ENCODE data around the gene NAT9. TPM values are rescaled to one million over a fixed set of nuclear protein-coding genes. Genes with fewer than 3 reads are reported as not detected.

Gene NAT9, protein sequence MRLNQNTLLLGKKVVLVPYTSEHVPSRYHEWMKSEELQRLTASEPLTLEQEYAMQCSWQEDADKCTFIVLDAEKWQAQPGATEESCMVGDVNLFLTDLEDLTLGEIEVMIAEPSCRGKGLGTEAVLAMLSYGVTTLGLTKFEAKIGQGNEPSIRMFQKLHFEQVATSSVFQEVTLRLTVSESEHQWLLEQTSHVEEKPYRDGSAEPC
- total RNA-seq, result 10 to 100 TPM; 41.4 to 78.8 (median 56.9) TPM
- 10 to 100 TPM; 16.8 to 37.9 TPM for polyA plus RNA-seq
- 35.0 reads per million, percentile 63 among the genes with 10 or more reads in this experiment for total RNA-seq

GRCh38 chr17:74776044-74776962 lies at the start of gene NAT9:
Gene NAT9 (minus strand): TSS chr17:74776345. CDS start chr17:74775698, 647 bp downstream.
- peak within 1 kb of the TSS; percentile 91 to 99 (median 96) for H3K27ac Mint-ChIP-seq

DNA sequence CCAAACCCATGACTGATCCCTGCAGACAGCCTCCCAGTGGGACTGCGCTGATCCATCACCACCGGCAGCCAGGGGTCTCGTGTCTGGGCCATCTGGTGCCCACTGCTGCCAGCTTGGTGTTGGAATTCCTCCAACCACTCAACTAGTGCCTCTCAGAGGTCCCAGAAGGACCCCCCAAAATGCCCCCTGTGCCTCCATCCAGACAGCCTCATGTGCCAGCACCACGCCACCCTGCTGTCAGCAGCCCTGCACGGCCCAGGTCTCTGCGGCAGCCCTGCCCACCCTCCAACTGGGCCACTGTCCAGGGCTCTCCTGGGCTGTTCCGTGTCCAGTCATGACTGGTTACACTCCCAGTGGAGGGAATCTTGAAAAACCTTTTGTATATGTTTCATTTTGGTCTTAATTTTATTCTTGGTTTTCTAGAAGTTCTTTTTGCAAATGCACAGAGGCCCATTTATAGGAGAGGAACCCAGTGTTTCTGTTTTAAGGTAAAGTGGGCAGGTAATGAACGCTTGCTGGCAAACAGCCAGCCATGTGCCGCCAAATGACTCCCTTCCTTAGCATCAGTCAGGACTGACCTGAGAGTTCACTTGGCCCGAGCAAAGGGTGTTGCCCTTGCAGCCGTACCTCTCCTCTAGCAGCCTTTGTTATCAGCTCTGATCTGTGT lies 48.9 kb upstream of the NAT9 start:
- Mint-ChIP-seq H3K27ac (no peak overlapping the region), H3K9me3 (no peaks in the 10 kb centered on the region), H3K4me3 (no peak overlapping the region), H3K4me1 (peaks cover 0 to 4% (median 0%) of the 10 kb centered on the region in 7 donors), H3K36me3 (peaks cover 0 to 49% (median 0%) of the 10 kb centered on the region in 5 donors), H3K27me3 (no peaks in the 10 kb centered on the region)
- DNase-seq, result no peak
- Histone ChIP-seq H3K4me3 (ENCODE audit: low read length) (no peak overlapping the region), H3K27ac (ENCODE audit: low read depth, low read length) (no peak overlapping the region), H3K27me3 (ENCODE audit: control insufficient read depth in 2 of 2, insufficient read depth in 2 of 2, low read length in 2 of 2) (no peaks in the 10 kb centered on the region), H3K9me3 (ENCODE audit: control insufficient read depth in 2 of 3, low read length in 3 of 3) (no peaks in the 10 kb centered on the region), H3K4me1 (ENCODE audit: control insufficient read depth in 2 of 2, insufficient read depth in 2 of 2, low read length in 2 of 2) (no peaks in the 10 kb centered on the region), H3K36me3 (ENCODE audit: control insufficient read depth in 2 of 3, insufficient read depth in 3 of 3, low read length in 3 of 3) (peaks cover 0 to 84% (median 0%) of the 10 kb centered on the region in 3 experiments)
- ATAC-seq, result no peak
- intact Hi-C loops (cut with micrococcal nuclease), result no loop called here
- ChIA-PET POLR2A (no interaction called here), CTCF (no interaction called here)

More at GRCh38 chr17:74776044-74776962, at the start of gene NAT9:
- Histone ChIP-seq H3K27ac (ENCODE audit: low read depth, low read length) (peak within 1 kb of the TSS; percentile 78), H3K4me1 (ENCODE audit: control insufficient read depth in 2 of 2, insufficient read depth in 2 of 2, low read length in 2 of 2) (peaks cover 49 to 51% of the 10 kb centered on the region in 2 donors), H3K36me3 (ENCODE audit: control insufficient read depth in 2 of 3, insufficient read depth in 3 of 3, low read length in 3 of 3) (peaks cover under 1 to 27% (median 4%) of the 10 kb centered on the region in 3 experiments), H3K9me3 (ENCODE audit: control insufficient read depth in 2 of 3, low read length in 3 of 3) (no peaks in the 10 kb centered on the region), H3K27me3 (ENCODE audit: control insufficient read depth in 2 of 2, insufficient read depth in 2 of 2, low read length in 2 of 2) (no peaks in the 10 kb centered on the region), H3K4me3 (ENCODE audit: low read length) (peak within 1 kb of the TSS; percentile 91)
- ATAC-seq, result peak; percentile 86
- ChIA-PET CTCF (interaction anchor here (0.8 to 11.7 kb wide), 9 partner anchors 15 to 120 kb away, joined by 3 to 165 read pairs (median 13); partner anchors contain the start of gene RAB37), POLR2A (interaction anchor here (0.6 to 16.9 kb wide), 11 partner anchors 11 to 485 kb away, joined by 3 to 372 read pairs (median 3); partner anchors contain the start of genes FDXR, GGA3, MRPS7 and NHERF1)
- intact Hi-C loops (cut with micrococcal nuclease), result loop anchor here (1.0 kb wide), 3 partner anchors 15 to 97 kb away; partner anchors contain the start of gene NHERF1 (in 2 of the 2)
- peak; percentile 95 to 100 (median 98) for DNase-seq
- Mint-ChIP-seq H3K4me3 (peak within 1 kb of the TSS; percentile 96 to 100 (median 98)), H3K9me3 (peaks cover 0 to 2% (median 0%) of the 10 kb centered on the region in 11 donors), H3K4me1 (peaks cover 32 to 76% (median 66%) of the 10 kb centered on the region in 7 donors), H3K27me3 (no peaks in the 10 kb centered on the region), H3K36me3 (peaks cover 0 to 24% (median 9%) of the 10 kb centered on the region in 5 donors)

DNA sequence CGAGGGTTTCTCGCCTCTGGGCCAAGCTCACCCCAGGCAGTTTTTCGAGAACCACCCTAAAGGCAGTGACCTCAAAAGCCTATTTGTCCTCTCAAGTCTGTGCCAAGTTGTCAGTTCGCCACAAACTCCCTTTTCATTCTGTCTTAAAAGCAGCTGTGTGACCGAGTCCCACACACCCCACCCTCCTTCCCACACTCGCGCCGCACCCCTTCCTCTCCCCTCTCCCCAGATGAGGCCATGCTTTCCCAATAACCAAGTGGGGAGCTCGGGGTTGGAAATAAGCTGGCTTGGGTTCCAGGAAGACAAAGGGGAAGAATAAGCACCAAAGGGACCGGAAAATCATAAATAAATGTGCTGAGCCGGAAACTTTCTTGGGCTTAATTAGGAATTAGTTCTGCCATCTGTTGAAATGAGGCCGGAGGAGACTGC lies 46.8 kb upstream of the NAT9 start:
- no peak overlapping the region for H3K27ac Mint-ChIP-seq
- no peak overlapping the region for H3K4me3 Mint-ChIP-seq
- ChIA-PET CTCF (no interaction called here), POLR2A (no interaction called here)
- no peaks in the 10 kb centered on the region for H3K9me3 Mint-ChIP-seq
- H3K27me3 Mint-ChIP-seq, result no peaks in the 10 kb centered on the region
- ATAC-seq (no peak), DNase-seq (no peak)
- Histone ChIP-seq H3K9me3 (ENCODE audit: control insufficient read depth in 2 of 3, low read length in 3 of 3) (no peaks in the 10 kb centered on the region), H3K27me3 (ENCODE audit: control insufficient read depth in 2 of 2, insufficient read depth in 2 of 2, low read length in 2 of 2) (no peaks in the 10 kb centered on the region), H3K27ac (ENCODE audit: low read depth, low read length) (no peak overlapping the region), H3K36me3 (ENCODE audit: control insufficient read depth in 2 of 3, insufficient read depth in 3 of 3, low read length in 3 of 3) (peaks cover 0 to 86% (median 3%) of the 10 kb centered on the region in 3 experiments), H3K4me1 (ENCODE audit: control insufficient read depth in 2 of 2, insufficient read depth in 2 of 2, low read length in 2 of 2) (no peaks in the 10 kb centered on the region), H3K4me3 (ENCODE audit: low read length) (no peak overlapping the region)
- peaks cover 0 to 5% (median 0%) of the 10 kb centered on the region in 7 donors for H3K4me1 Mint-ChIP-seq
- intact Hi-C loops (cut with micrococcal nuclease), result no loop called here
- peaks cover 0 to 56% (median 0%) of the 10 kb centered on the region in 5 donors for H3K36me3 Mint-ChIP-seq

- ATAC-seq (no peak), DNase-seq (no peak)
- Mint-ChIP-seq H3K4me3 (no peak overlapping the region), H3K27me3 (no peaks in the 10 kb centered on the region), H3K36me3 (peaks cover 0 to 61% (median 0%) of the 10 kb centered on the region in 5 donors), H3K4me1 (peaks cover 0 to 5% (median 0%) of the 10 kb centered on the region in 7 donors), H3K27ac (no peak overlapping the region), H3K9me3 (no peaks in the 10 kb centered on the region)
- Histone ChIP-seq H3K9me3 (ENCODE audit: control insufficient read depth in 2 of 3, low read length in 3 of 3) (no peaks in the 10 kb centered on the region), H3K36me3 (ENCODE audit: control insufficient read depth in 2 of 3, insufficient read depth in 3 of 3, low read length in 3 of 3) (peaks cover 0 to 86% (median 3%) of the 10 kb centered on the region in 3 experiments), H3K4me1 (ENCODE audit: control insufficient read depth in 2 of 2, insufficient read depth in 2 of 2, low read length in 2 of 2) (no peaks in the 10 kb centered on the region), H3K4me3 (ENCODE audit: low read length) (no peak overlapping the region), H3K27ac (ENCODE audit: low read depth, low read length) (no peak overlapping the region), H3K27me3 (ENCODE audit: control insufficient read depth in 2 of 2, insufficient read depth in 2 of 2, low read length in 2 of 2) (no peaks in the 10 kb centered on the region)
- intact Hi-C loops (cut with micrococcal nuclease), result no loop called here
- POLR2A ChIA-PET, result no interaction called here
- CTCF ChIA-PET, result no interaction called here
Observed at GRCh38 chr17:74822335-74822938, 46.3 kb upstream of the NAT9 start.

DNA sequence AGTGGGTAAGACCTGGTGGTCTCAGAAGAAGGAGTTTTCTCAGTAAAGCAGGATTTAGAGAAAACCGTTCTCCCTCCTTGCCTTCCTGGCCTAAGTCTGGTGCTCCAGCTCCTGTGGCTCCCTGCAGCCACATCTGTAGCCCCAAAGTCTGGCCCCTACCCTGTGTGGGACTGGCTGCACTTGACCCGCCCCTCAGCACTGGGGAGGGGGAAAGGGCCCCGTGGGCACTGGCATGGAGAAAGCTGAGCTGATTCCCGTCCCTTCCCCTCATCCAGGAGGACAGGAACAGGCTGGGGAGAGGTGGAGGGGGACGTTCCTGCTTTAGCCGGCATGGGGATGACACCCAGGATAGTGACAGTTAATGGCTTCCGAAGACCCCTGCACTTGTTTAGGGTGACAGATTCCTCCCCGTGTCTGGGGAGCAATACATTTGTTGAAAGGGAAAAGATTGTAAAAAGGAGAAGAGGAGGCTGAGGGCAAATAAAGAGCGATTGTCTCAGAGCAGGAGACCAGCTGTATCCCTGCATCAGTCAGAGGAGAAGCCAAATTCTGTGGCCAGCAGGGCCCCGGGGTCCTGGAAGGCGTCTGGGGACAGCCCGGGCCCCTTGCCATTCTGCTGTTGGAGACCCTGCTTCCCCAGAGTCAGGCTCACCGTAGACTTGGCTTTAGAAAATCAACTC lies 45.6 kb upstream of the NAT9 start:
- H3K4me1 Mint-ChIP-seq, result peaks cover 0 to 5% (median 0%) of the 10 kb centered on the region in 7 donors
- H3K36me3 ChIP-seq (ENCODE audit: control insufficient read depth in 2 of 3, insufficient read depth in 3 of 3, low read length in 3 of 3), result peaks cover 0 to 86% (median 3%) of the 10 kb centered on the region in 3 experiments
- intact Hi-C loops (cut with micrococcal nuclease), result no loop called here
- CTCF ChIA-PET, result no interaction called here
- no peak overlapping the region for H3K4me3 Mint-ChIP-seq
- H3K9me3 ChIP-seq (ENCODE audit: control insufficient read depth in 2 of 3, low read length in 3 of 3), result no peaks in the 10 kb centered on the region
- DNase-seq (no peak), ATAC-seq (no peak)
- peaks cover 0 to 1% (median 0%) of the 10 kb centered on the region in 11 donors for H3K9me3 Mint-ChIP-seq
- no peaks in the 10 kb centered on the region for H3K27me3 Mint-ChIP-seq
- no peaks in the 10 kb centered on the region for H3K27me3 ChIP-seq (ENCODE audit: control insufficient read depth in 2 of 2, insufficient read depth in 2 of 2, low read length in 2 of 2)
- POLR2A ChIA-PET, result no interaction called here
- H3K27ac Mint-ChIP-seq, result no peak overlapping the region
- no peak overlapping the region for H3K4me3 ChIP-seq (ENCODE audit: low read length)
- H3K27ac ChIP-seq (ENCODE audit: low read depth, low read length), result no peak overlapping the region
- peaks cover 2 to 64% (median 5%) of the 10 kb centered on the region in 5 donors for H3K36me3 Mint-ChIP-seq
- H3K4me1 ChIP-seq (ENCODE audit: control insufficient read depth in 2 of 2, insufficient read depth in 2 of 2, low read length in 2 of 2), result no peaks in the 10 kb centered on the region
